Stimulated activated CD8-positive, alpha-beta memory T cell treated with anti-CD3 and anti-CD28 coated beads, Interleukin-12 subunit alpha, Interleukin-12 subunit beta, amount 100 ng/mL, for 4 hours (primary cell): ENCODE results near the gene PPP1R9B.

Experiments used
- DNase-seq: peaks from one replicate; pipeline ENCODE4 v3.0.0-alpha.2; 2020; ENCODE audit warnings: low read depth

The PPP1R9B gene

DNA sequence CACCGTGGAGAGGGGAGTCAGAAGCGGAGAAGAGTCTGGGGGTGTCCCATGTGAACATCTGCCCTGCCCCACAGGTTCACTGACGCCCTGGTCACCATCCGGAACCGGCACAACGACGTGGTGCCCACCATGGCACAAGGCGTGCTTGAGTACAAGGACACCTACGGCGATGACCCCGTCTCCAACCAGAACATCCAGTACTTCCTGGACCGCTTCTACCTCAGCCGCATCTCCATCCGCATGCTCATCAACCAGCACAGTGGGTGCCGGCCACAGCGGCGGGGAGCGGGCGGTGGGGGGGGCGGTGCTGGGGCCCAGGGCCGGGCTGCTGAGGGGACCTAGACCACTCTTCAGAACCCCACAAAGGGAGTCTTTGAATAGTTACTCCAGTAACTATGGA lies 44.7 kb downstream of the PPP1R9B start:
- no peak for DNase-seq

DNA sequence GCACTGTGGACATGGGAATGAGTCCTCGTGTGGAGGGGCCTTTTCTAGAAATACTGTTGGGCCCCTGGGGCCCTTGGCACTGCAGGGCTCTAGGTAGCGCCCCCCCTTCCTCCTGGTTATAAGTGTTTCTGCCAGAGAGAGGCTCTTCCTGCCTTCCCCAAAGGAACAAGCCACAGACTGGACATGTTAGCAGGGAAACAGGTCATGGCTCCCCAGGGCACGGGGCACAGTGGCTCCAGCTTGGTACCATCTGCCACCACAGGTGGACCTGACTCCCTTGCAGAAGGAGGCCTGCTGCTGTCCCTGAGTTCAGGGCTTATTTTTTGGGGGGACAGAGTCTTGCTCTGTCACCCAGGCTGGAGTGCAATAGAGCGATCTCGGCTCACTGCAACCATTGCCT lies 46.5 kb downstream of the PPP1R9B start:
- no peak for DNase-seq

DNA sequence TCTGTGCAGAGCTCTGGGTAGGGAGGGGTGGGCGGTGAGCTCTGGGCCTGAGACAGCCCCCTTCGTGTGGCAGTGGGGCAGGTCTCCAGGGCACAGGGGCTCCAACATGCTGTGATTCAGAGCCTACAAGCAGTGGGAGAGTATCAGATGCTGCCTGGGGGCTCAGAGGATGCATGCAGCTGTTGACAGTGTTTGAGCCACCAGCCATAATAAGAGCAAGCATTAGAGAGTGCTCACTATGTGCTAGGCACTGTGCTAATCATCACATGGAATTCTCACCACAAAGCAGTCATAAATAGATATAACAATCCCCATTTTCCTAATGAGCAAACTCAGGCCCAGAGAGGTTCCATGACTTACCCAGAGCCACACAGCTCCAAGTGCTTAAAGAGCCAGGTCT lies 47.2 kb downstream of the PPP1R9B start:
- DNase-seq, result no peak

DNA sequence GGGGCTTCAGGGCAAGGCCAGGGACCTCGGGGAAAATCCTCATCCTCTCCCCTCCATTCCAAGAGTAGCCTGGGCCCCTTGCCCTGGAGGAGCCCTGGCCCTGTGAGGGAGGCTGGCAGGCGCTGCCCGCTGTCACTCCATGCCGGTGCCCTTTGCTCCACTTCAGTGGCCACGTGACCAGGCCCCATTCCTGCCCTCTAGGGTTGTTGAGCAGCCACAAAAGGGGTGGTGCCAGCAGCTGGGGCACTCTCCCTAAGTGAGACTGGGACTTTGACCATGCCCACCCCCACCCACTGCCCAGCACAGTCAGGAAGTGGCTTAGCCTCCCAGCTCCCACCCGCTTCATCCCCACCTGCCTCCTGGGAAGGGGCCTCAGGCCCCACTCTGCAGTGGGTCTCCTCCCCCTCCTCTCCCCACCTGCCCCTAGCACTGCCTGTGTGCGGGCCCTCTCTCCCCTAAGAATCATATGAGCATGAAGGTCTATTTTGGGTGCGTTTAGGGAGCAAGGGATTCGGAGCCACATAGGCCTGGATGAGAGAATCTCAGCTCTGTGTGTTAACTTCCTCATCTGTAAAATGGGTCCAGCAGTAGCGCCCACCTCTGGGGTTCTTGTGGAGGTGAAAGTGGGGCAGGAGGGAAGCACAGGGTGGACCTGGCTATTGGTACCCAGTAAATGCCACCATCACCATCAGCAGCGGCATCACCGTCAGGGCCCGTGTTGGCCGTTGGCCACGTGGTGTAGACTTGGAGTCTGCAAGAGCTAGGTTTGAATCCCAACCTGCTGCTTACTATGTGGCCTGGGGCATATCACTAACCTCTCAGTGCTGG lies 48.1 kb downstream of the PPP1R9B start:
- no peak for DNase-seq

DNA sequence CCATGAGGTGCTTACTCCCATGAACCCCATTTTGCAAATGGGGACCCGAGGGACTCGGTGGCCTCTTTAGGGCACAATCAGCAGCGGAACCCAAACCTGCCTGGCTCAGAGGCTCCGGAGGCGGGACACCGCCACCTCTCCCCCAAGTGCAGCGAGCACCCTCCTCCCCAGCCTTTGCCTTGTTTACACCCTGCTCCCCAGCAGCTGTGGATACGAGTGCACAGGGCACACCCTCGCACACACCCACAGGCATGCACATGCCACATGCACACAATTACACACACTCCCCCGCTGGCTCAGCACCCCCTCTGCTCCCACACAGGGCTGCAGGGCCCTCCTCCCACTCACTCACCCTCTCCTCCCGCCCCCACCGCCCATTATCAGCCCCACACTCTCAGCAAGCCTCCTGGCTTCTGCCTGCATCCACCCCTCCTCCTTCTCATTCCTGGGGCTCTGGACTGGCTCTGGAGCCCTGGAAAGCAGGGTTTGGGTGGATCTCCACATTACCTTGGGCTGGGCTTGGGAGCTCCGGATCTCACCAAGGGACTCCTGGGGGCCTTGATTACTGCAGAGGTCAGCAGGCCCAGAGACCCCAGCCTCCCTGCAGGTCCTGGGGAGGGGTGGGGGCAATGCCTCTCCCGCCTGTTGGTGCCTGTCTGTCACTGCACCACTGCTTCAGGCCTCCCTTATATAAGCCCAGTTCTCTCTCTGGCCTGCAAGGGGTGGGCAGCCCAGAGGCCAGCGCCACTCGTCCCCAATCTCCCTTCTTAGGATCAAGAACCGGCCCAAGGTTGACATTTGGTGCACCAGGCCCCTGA lies 48.9 kb downstream of the PPP1R9B start:
- no peak for DNase-seq

DNA sequence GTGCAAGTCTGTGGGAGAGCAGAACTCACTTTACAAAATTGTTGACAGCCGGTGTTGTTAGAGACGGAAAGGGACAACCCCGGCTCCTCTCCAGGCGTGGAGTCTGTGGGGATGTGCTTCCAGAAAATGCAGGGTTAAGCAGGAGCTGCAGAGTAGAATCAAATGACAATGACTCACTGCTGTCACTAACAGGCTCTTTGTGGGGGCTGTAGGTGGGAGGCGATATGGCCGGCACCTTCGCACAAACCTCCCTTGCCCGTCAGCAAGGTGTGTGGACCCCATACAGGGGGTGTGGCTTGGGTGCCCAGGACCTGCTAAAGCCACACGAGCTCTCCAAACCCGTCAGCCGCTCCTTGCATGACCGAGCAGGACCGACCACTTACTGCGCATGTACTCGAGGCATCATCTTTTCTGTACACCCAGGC lies 49.5 kb downstream of the PPP1R9B start:
- DNase-seq, result no peak

DNA sequence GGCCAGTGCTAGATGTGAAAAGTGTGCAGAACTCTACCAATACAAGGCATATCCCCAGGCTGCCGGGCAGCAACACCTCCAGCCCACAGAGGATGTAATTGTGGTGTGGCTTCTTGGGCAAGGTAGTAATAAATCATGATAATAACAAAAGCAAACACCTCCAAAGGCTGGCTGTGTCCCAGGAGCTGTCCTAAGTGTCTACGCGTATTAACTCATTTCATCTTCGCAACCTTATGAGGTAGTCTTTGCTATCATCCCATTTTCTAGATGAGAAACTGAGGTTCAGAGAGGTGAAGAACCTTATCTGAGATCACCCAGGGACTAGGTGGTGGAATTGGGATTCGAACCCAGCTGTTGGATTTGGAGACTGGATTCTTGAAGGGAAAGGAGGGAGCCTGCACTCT lies 50.0 kb downstream of the PPP1R9B start:
- no peak for DNase-seq

DNA sequence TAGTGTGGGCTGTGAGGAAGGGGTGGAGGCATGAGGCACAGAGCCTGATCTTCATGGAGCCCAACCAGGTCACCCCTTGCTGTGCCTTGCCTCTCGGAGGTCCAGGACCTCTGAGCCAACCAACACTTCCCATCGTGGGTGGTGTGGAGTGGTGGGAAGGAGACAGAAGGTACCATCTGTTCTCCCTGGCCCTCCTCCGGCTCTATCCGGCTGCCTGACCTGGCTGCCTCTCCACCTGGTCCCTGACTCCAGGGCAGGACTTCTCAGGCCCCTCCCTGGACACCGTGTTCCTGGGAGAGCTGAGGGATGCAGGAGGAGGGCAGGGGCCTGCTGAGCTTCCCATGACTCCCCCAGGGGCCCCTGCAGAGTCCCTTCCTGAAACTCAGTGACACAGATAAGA lies 51.5 kb downstream of the PPP1R9B start:
- no peak for DNase-seq

DNA sequence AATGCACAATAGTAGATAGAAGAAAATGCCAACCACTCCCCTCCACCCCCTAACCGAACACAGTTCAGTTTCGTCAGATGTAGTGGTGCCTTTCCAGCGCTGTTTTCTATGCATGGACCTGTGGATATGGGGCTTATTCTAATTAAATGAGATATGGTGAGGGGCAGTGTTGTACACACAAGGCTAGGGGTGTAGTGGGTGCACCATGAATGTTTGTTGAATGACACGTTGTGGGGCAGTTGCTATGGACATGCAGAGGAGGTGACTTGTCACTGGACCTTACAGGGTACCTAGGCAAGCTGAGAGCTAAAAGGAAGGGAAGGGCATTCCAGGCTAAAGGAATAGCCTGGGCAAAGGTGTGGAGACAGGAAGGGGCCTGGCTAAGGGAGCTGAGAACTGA lies 51.9 kb downstream of the PPP1R9B start:
- DNase-seq, result no peak

DNA sequence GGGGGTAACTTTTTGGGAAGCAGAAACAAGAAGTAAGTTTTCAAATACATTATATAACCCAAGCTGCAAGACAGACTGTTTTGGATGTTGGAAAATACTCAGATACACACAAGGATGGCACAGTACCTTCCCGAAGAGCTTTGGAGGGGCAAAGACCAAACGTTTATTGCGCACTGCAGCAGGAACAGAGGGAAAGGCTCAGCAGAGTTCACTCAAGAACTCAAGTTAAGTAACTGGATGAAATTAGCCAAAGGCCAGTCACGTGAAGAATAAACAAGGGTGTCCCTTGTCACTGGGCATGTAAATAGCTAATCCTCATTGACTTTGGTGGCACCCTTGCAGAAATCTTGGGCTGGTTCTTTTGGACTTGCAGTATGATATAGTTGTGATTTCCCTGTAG lies 52.6 kb downstream of the PPP1R9B start:
- DNase-seq, result no peak

DNA sequence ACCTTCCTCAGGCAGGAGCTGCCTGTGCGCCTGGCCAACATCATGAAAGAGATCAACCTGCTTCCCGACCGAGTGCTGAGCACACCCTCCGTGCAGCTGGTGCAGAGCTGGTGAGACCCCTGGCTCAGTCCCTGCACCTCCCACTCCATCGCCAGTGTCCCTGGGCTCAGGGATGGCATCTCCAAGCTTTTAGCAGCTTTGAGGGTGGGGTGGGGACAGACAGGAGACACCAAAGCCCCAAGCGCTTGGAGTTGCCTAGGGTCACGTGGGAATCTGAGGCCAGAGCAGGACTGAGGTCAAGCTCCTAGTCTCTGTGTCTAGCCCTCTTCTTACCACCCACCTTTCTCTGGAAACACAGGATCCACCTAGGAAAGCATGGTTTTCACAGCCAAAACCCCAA lies 53.0 kb downstream of the PPP1R9B start:
- DNase-seq, result no peak

DNA sequence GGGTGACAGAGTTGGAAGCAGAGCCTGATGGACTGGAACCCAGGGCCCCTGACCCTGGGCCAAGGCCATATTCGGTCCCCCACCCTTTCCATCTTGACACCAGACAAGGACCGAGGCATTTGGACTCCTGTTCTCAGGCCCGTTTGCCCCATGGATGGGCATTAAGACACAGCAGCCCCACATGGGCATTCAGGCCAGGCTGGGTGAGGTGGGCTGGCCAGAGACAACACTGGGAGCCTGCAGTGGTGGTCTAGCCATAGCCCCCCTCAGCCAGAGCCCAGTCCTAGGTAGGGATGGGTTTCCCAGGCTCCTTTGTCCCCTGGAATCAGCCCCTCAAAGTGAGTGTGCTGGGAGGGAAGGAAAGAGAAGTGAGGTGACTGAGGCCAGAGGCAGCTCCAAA lies 53.7 kb downstream of the PPP1R9B start:
- DNase-seq, result no peak

DNA sequence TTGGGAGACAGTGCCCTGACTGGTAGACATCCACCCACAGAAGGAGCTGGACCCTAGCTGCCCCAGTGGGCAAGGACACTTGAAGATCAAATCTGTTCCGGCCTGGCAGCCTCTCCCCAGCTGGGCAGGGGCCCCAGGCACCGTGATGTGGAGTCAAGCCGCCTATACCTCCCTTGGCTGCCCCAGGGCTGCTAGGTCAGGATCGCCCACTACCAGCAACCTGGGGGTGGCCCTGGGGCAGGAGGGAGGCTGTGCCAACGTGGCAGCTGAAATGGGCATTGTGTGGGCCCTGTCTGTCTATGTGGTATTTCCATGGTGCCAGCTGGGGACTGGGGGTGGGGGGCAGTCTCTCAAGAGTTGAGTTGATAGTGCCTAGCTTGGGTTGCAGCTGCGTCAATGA lies 54.4 kb downstream of the PPP1R9B start:
- no peak for DNase-seq

DNA sequence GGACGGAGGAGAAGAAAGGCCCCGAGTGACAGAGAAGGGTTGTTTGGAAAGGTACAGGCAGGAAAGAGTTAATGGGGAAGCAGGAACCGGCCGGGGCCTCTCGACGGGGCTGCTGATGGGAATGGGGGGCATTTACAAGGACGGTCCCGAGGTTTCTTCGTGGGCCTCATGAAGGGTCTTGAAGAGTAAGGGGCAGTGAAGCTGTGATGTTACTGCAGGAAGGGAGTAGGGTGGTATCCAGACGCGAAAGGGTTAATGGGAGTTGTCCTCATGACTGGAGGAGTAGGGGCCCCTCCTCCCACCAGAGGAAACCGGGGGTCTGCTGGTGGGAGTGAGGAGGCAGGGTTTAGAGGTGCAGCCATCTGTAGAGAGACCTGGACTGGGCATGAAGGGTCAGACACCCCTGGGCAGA lies 54.8 kb downstream of the PPP1R9B start:
- DNase-seq, result no peak

DNA sequence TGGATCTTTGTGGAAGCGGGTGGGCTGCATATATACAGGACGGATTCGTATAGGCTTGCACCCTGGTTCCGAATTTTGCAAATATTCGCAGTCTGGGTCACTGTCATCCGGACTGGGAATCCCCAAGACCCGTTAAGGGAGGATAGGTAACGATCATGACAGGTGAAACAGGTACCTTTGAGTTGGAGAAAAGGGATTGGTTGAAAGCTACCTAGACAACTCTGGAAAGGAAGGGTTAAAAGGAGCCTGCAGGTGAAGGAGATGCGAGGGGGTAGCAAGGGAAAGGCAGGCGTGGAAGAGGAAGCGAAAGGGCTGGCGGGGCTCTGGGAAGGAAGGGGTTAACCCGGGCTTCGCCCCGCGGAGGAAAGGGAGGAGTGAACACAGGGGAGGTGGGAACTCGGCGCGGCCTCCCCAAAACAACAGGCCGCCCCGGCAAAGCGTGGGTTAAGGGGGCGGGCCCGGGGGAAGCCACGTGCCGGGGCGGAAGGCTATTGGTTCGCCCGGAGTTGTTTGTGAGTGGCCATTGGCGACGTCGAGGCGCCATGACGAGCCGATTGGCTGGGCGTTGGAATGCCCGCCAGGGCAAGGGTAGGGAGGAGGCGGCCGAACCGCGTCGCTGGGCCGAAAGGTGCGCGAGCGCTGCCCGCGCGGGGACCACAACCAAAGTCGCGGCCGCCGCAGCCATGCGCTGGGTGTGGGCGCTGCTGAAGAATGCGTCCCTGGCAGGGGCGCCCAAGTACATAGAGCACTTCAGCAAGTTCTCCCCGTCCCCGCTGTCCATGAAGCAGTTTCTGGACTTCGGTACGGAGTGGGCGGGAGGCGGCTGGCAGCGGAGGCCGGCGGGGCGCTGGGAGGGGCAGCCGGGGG lies 55.5 kb downstream of the PPP1R9B start, which contains the start of gene PDK2:
Gene PDK2, plus strand, starts transcription at position 599 of the 867 bp plus-strand sequence. Its CDS starts 85 bp downstream, at position 684.
- DNase-seq, result peak; percentile 96

DNA sequence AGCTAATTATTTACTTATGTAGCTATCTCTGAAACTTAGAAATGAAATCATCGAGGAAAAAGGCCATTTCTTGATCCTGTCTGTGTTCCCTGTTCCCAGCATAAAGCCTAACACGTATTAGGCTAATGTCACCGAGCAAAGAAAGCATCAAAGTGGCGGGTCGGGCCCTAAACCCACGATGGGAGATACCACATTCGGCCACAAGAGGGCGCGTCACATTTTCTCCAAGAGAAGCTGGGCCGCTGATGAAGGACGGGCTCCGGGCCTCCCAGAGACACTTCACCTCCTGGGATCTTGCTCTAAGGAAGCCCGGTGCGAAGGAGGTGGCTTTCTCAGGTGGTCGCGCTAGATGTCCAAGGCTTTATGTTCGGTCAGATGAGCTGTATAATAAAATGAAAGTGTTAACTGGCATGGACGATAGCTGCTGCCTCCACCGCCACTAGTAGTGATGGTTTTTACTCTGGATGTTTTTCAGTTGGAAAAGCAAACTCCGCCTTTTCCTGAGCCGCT lies 56.2 kb downstream of the PPP1R9B start:
- DNase-seq, result peak; percentile 70

DNA sequence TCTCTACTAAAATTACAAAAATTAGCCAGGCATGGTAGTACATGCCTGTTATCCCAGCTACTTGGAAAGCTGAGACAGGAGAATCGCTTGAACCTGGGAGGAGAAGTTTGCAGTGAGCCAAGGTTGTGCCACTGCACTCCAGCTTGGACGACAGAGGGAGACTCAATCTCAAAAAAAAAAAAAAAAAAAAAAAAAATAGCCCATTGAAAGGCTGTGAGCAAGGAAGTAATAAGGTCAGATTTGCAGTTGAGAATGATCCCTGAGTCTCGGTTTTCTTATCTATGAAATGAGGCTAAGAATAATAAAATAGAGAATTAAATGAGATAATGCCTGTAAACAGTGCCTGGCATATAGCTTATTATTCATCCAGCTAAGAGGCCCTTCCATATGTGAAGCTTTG lies 56.7 kb downstream of the PPP1R9B start:
- DNase-seq, result no peak

DNA sequence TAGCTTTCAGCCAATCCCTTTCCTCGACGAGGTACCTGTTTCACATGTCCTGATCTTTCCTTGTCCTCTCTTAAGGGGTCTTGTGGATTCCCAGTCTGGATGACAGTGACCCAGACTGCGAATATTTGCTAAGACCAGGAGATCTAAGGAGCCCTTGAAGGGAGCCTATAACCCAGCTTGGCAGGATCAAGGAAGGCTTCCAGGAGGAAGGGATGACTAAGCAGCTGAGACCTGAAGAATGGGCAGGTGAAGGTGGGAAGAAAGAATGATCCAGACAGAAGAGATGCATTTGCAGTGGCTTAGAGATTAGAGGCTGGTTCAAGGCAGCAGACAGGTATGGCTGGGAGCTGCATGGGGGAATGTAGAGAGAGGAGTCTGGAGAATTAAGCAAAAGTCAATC lies 57.2 kb downstream of the PPP1R9B start:
- DNase-seq, result no peak

DNA sequence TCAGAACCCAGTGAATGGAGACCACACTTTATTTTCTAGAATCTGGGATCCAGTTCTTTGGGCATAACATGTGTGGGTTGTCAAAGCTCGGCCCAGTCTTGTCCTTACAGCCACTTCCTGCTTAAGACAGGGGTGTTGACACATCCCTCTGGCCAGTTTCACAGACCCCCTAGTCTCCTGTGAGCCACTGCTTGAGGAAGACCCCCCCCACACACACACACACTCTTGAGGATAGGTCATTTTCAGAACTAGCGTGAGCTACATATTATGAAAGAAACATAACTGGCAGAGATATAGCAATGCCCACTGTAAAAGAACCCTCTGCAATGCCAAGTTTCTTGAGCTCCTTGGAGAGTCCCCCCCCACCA lies 58.6 kb downstream of the PPP1R9B start:
- no peak for DNase-seq

DNA sequence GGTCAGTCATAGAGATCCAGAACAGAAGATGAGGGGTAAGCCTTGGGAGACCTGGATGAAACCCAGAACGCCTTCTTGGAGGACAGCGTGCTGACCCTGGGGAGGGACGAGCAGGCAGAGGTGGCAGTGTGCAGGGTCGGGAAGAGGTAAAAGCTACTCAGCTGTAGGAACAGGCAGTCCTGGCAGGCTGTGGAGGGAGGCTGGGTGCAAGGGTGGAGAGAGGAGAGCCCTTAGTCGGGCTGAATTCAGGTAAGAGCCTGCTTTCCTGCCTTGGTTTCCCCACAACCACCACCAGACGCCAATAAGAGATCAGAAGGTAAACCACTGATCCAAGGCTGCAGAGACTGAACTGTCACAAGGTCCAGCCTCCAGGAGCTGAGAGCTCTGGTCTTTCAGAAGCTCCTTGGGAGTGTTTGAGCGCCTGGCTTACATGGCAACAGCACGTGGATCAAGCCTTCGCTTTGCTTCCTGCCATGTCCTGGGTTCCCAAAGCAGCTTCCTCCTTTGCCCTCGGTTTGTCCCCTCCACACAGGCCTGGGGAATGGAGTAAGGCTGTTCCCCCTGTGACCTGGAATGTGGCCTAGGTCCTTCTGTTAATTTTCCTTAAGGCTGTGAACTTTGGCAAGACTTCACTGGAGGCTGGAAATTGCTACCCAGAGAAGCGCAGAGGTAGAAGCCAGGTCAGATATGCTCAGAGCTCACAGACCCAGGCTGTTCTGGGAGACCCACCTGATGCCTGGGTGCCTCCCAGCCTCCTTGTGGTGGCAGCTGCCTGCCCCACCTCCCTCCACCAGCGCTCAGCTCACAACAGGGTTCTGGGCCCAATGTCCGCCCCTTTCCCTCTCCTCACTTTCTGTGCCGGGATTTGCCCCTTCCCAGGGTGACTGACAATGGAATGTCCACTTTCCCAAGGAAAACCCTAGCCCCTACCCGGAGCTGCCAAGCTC lies 59.2 kb downstream of the PPP1R9B start:
- no peak for DNase-seq

DNA sequence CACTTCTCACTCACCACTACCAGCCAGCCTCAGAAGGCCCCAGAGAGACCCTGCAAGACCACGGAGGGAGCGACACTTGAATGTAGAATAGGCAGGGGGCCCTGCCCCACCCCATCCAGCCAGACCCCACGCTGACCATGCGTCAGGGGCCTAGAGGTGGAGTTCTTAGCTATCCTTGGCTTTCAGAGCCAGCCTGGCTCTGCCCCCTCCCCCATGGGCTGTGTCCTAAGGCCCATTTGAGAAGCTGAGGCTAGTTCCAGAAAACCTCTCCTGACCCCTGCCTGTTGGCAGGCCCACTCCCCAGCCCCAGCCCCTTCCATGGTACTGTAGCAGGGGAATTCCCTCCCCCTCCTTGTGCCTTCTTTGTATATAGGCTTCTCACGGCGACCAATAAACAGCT lies 60.4 kb downstream of the PPP1R9B start:
- no peak for DNase-seq
